ENCODE data around the gene DNAI4.
A peak's percentile ranks its signal among the peaks of the same experiment; 100 is the strongest.

The DNAI4 gene

DNA sequence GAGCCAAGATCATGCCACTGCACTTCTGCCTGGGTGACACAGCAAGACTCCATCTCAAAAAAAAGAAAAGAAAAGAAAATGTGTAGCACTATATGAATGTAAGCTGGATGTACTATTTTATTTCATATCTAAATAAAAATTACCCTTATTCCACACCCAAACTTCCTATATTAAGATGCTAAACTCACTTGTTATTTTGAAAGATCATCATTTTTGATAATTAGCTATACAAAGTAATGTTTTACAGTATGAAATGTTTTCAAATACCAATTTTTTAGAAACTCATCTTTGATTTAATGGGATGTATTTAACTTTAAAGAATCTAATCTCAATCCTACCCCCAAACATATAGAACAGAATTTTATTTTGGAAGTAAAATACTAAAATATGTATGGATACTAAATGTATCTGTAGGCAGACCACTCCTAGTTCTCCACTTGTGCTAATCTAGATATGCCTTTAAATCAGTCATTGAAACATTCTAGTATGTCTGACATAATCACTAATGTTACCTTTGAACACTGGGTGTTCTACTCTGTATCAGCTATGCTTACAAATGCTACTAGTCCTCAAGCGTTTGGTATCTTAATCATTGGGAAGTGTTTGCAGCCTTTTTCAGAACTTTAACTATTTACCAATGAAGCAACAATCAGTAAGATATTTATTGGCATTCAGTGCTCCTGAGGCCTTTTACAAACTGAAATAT, 13.0 kb upstream of the DNAI4 start:
- Histone ChIP-seq H3K4me3 (ENCODE audit: low read depth, low read length) (no peak overlapping the region), H3K27me3 (no peaks in the 10 kb centered on the region), H3K9me3 (no peaks in the 10 kb centered on the region), H3K4me1 (no peaks in the 10 kb centered on the region), H3K36me3 (no peaks in the 10 kb centered on the region)
- TF ChIP-seq, protein P1, sequence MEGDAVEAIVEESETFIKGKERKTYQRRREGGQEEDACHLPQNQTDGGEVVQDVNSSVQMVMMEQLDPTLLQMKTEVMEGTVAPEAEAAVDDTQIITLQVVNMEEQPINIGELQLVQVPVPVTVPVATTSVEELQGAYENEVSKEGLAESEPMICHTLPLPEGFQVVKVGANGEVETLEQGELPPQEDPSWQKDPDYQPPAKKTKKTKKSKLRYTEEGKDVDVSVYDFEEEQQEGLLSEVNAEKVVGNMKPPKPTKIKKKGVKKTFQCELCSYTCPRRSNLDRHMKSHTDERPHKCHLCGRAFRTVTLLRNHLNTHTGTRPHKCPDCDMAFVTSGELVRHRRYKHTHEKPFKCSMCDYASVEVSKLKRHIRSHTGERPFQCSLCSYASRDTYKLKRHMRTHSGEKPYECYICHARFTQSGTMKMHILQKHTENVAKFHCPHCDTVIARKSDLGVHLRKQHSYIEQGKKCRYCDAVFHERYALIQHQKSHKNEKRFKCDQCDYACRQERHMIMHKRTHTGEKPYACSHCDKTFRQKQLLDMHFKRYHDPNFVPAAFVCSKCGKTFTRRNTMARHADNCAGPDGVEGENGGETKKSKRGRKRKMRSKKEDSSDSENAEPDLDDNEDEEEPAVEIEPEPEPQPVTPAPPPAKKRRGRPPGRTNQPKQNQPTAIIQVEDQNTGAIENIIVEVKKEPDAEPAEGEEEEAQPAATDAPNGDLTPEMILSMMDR (IDR thresholded peaks at IDR 0.05; ENCODE audit: low read depth, low read length), result no peak
- DNase-seq, result no peak

GRCh38 chr1:66933887-66934700, 9.4 kb upstream of the DNAI4 start:
- TF ChIP-seq, protein P1 (IDR thresholded peaks at IDR 0.05; ENCODE audit: low read depth, low read length), result no peak
- no peaks in the 10 kb centered on the region for H3K27me3 ChIP-seq
- DNase-seq, result no peak
- H3K4me3 ChIP-seq (ENCODE audit: low read depth, low read length), result no peak overlapping the region
- no peaks in the 10 kb centered on the region for H3K9me3 ChIP-seq
- H3K36me3 ChIP-seq, result no peaks in the 10 kb centered on the region
- no peaks in the 10 kb centered on the region for H3K4me1 ChIP-seq

- Histone ChIP-seq H3K9me3 (no peaks in the 10 kb centered on the region), H3K36me3 (no peaks in the 10 kb centered on the region), H3K4me3 (ENCODE audit: low read depth, low read length) (no peak overlapping the region; the same call in 1 of the 2 replicates), H3K27me3 (no peaks in the 10 kb centered on the region), H3K4me1 (no peaks in the 10 kb centered on the region)
- TF ChIP-seq, protein P1 (IDR thresholded peaks at IDR 0.05; ENCODE audit: low read depth, low read length), result no peak
- DNase-seq, result no peak
These were observed 7.6 kb upstream of the DNAI4 start for GRCh38 chr1:66932291-66932690.

DNA sequence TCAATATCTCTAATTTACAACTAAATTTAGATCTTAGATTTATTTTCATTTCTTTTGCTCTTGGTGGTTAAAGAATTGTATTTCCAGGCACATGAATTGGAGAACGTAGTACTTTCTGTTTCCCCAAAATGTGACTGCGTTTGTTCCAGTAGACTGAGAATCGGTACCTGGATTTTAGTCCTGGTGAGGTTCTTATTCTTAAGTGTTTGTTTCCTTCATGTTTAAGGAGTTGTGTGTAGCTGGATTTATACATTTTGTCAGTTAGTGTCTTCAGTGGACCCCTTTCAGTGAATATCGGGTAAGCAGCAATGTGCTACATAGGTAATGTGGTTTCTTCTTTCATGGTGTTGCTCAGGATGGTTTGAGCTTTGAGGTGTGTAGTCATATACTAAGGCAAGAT, 6.9 kb upstream of the DNAI4 start:
- Histone ChIP-seq H3K27me3 (no peaks in the 10 kb centered on the region), H3K4me3 (ENCODE audit: low read depth, low read length) (peak overlapping the region; percentile 75), H3K36me3 (no peaks in the 10 kb centered on the region), H3K9me3 (no peaks in the 10 kb centered on the region), H3K4me1 (no peaks in the 10 kb centered on the region)
- TF ChIP-seq, protein P1 (IDR thresholded peaks at IDR 0.05; ENCODE audit: low read depth, low read length), result no peak
- no peak for DNase-seq

DNA sequence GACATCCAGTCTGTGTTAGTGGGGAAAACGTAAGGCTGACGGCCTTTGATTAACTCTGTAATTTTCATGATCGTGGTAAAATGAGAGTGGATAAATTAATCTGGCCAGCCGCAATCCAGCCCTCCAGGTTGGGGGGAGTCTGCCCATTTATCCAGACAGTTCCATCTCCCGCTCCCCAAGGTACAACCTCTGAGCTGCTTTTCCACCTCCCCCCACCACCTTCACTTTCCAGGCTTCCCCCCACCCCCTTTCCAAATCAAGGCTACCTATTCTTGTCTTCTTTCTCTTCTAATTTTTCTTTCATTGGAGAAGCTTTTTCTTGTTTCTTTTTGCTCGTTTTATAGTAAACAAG, 6.1 kb upstream of the DNAI4 start:
- H3K36me3 ChIP-seq, result no peaks in the 10 kb centered on the region
- TF ChIP-seq, protein P1 (IDR thresholded peaks at IDR 0.05; ENCODE audit: low read depth, low read length), result no peak
- peak overlapping the region; percentile 75 for H3K4me3 ChIP-seq (ENCODE audit: low read depth, low read length)
- no peaks in the 10 kb centered on the region for H3K9me3 ChIP-seq
- H3K4me1 ChIP-seq, result no peaks in the 10 kb centered on the region
- DNase-seq, result no peak
- H3K27me3 ChIP-seq, result no peaks in the 10 kb centered on the region

All from BE2C (cell line).